Measurements from ENCODE around the gene TRPM2. TPM values are rescaled to one million over a fixed set of nuclear protein-coding genes. Genes with fewer than 3 reads are reported as not detected.

Gene TRPM2
- total RNA-seq, 1 experiment from 2014 or later = 0.26 TPM

DNA sequence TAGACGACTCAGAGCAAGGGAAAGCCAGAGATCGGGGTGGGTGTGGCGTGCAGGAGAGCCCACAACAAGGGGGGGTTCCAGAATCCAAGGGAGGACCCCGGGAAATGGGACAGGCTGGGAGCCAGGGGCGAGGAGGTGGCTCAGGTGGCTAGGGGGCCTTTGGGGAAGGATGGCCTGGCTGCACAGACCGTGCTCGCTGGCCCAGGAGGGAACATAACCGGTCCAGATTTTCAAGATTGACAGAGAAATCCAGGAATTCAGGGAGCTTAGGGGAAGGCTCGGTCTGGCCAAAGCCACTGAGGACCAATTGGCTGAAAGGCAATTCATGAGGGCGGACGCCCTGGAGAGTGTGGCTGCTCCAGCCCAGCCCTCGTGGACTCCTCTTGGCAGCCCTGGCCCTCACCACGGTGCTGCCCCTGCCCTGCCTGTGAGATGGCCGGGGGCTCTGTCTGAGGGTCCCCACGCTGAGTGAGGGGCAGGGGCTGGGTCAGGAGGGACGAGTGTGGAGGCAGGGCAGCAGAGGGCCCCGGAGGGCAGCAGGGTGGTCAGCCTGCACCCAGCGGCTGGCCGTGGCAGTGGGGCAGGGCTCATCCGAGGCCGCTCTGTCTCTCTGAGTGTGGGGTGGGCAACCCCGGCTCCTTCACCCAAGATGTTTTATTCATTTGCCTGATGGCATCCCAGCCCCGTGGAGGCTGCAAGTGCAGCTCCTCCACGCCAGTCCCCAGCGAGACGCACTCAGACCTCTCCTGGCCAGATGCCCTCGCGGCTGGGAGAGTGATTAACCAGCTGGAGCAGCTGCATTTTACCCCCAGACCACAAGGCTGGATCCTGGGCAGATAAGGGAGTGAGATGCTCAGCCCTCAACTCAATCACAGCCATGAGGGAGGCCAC, 96.3 kb downstream of the TRPM2 start:
- DNase-seq (ENCODE audit: low read depth, low spot score) = no peak
- TF ChIP-seq POLR2AphosphoS5 (IDR thresholded peaks at IDR 0.05; ENCODE audit: low read depth, low read length) (no peak), REST (IDR thresholded peaks at IDR 0.05; ENCODE audit: insufficient read depth in 1 of 2, low read depth in 2 of 2, low read length in 1 of 2) (no peak), TCF7L2 (IDR thresholded peaks at IDR 0.05; ENCODE audit: low read depth, low read length) (no peak), SIN3A (IDR thresholded peaks at IDR 0.05; ENCODE audit: borderline replicate concordance, insufficient read depth, low read depth, low read length) (no peak)
- intact Hi-C loops (cut with micrococcal nuclease; ENCODE audit: unreplicated experiment) = no loop called here
- Histone ChIP-seq H3K36me3 (ENCODE audit: control insufficient read depth, insufficient read depth, low read length) (no peaks in the 10 kb centered on the region), H3K27me3 (ENCODE audit: control insufficient read depth, insufficient read depth, low read length) (no peaks in the 10 kb centered on the region; the same call in 1 of the 2 replicates), H3K4me3 (ENCODE audit: low read depth in 2 of 2, low read length in 2 of 2) (no peak overlapping the region), H3K27ac (ENCODE audit: low read length) (no peak overlapping the region), H3K4me1 (ENCODE audit: control insufficient read depth, insufficient read depth, low read length) (no peaks in the 10 kb centered on the region), H3K9me3 (ENCODE audit: control insufficient read depth, insufficient read depth, low read depth, low read length) (no peaks in the 10 kb centered on the region)
- in situ Hi-C loops (cut with HindIII; ENCODE audit: low pct_unique_long_range_greater_than_20kb, low sequenced_read_pairs) = no loop called here
- ATAC-seq = peak; percentile 48; the same call in 1 of the 2 replicates
- POLR2A ChIA-PET = no interaction called here
- CTCF ChIA-PET = no interaction called here
- no TSS peak for BruUV-seq (replicated peaks)

DNA sequence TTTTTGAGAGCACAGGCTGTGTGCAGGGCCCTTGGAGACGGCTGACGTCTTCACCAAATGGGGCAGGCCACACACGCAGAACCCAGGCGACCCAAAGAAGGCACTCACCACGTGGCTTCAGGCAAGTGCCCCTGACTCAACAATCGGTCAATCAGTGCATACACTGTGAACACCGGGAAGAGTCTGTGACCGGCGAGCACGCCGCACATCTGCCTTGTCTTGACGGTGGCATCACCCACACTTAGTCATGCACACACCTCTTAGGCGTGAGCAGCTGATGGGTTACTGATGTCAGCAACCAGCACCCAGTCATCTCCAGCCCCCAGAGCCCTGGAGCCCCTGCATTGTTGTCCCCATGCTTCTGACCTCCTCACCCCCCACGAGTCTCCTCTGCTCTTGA, 97.0 kb downstream of the TRPM2 start:
- H3K27ac ChIP-seq (ENCODE audit: low read length) = no peak overlapping the region
- in situ Hi-C loops (cut with HindIII; ENCODE audit: low pct_unique_long_range_greater_than_20kb, low sequenced_read_pairs) = no loop called here
- no peak for ATAC-seq
- POLR2A ChIA-PET = no interaction called here
- H3K9me3 ChIP-seq (ENCODE audit: control insufficient read depth, insufficient read depth, low read depth, low read length) = no peaks in the 10 kb centered on the region
- DNase-seq (ENCODE audit: low read depth, low spot score) = no peak
- H3K4me1 ChIP-seq (ENCODE audit: control insufficient read depth, insufficient read depth, low read length) = no peaks in the 10 kb centered on the region
- H3K36me3 ChIP-seq (ENCODE audit: control insufficient read depth, insufficient read depth, low read length) = no peaks in the 10 kb centered on the region
- H3K4me3 ChIP-seq (ENCODE audit: low read depth in 2 of 2, low read length in 2 of 2) = no peak overlapping the region
- no TSS peak for BruUV-seq (replicated peaks)
- intact Hi-C loops (cut with micrococcal nuclease; ENCODE audit: unreplicated experiment) = no loop called here
- CTCF ChIA-PET = no interaction called here
- no peaks in the 10 kb centered on the region; the same call in 1 of the 2 replicates for H3K27me3 ChIP-seq (ENCODE audit: control insufficient read depth, insufficient read depth, low read length)
- TF ChIP-seq, protein P1, sequence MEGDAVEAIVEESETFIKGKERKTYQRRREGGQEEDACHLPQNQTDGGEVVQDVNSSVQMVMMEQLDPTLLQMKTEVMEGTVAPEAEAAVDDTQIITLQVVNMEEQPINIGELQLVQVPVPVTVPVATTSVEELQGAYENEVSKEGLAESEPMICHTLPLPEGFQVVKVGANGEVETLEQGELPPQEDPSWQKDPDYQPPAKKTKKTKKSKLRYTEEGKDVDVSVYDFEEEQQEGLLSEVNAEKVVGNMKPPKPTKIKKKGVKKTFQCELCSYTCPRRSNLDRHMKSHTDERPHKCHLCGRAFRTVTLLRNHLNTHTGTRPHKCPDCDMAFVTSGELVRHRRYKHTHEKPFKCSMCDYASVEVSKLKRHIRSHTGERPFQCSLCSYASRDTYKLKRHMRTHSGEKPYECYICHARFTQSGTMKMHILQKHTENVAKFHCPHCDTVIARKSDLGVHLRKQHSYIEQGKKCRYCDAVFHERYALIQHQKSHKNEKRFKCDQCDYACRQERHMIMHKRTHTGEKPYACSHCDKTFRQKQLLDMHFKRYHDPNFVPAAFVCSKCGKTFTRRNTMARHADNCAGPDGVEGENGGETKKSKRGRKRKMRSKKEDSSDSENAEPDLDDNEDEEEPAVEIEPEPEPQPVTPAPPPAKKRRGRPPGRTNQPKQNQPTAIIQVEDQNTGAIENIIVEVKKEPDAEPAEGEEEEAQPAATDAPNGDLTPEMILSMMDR (IDR thresholded peaks at IDR 0.05) = no peak
- TF ChIP-seq POLR2AphosphoS5 (IDR thresholded peaks at IDR 0.05; ENCODE audit: low read depth, low read length) (no peak), SIN3A (IDR thresholded peaks at IDR 0.05; ENCODE audit: borderline replicate concordance, insufficient read depth, low read depth, low read length) (no peak), TCF7L2 (IDR thresholded peaks at IDR 0.05; ENCODE audit: low read depth, low read length) (no peak), REST (IDR thresholded peaks at IDR 0.05; ENCODE audit: insufficient read depth in 1 of 2, low read depth in 2 of 2, low read length in 1 of 2) (no peak)
